Activated CD4-positive, alpha-beta memory T cell treated with anti-CD3 and anti-CD28 coated beads, Interleukin-2, amount 10 ng/mL, durations not matched to agents 7 days and 5 days (primary cell): Measurements from ENCODE around the gene DMAC2. TPM values are rescaled to one million over a fixed set of nuclear protein-coding genes. Genes with fewer than 3 reads are reported as not detected.
"Not testable (repeated sequence)": the region's sequence is repeated elsewhere in the genome, so short reads cannot be mapped to it uniquely, and the experiment has no call there.

Source experiments
- CTCF ChIA-PET: fragments of 350-600 bp; sonication (Branson Sonifier 250); formaldehyde crosslinking; loops from one replicate; lab custom pipeline; 2021; ENCODE audit warnings: antibody characterized with exemption, inconsistent platforms; lab: Charles Lee
- POLR2A ChIA-PET: fragments of 350-600 bp; sonication (Branson Sonifier 250); formaldehyde crosslinking; loops from one replicate; lab custom pipeline; 2021; ENCODE audit warnings: antibody characterized with exemption; lab: Charles Lee
- DNase-seq: peaks from one replicate; pipeline ENCODE4 v3.0.0-alpha.2; 2020
- H3K27ac Mint-ChIP-seq: one replicate; pipeline ENCODE4 v1.8.0; 2021; ENCODE audit warnings: mild to moderate bottlenecking, mixed read lengths
- H3K27me3 Mint-ChIP-seq: one replicate; pipeline ENCODE4 v1.8.0; 2021; ENCODE audit warnings: mixed read lengths
- H3K36me3 Mint-ChIP-seq: one replicate; pipeline ENCODE4 v1.8.0; 2021; ENCODE audit warnings: low read depth, mixed read lengths
- H3K4me1 Mint-ChIP-seq: one replicate; pipeline ENCODE4 v1.8.0; 2021; ENCODE audit warnings: mixed read lengths
- H3K4me3 Mint-ChIP-seq: one replicate; pipeline ENCODE4 v1.8.0; 2021; ENCODE audit warnings: mild to moderate bottlenecking, mixed read lengths
- H3K9me3 Mint-ChIP-seq: one replicate; pipeline ENCODE4 v1.8.0; 2021; ENCODE audit warnings: mixed read lengths
- total RNA-seq, 2 experiments: library from RNA; stranded (reverse); gene quantifications; one replicate each; pipeline ENCODE4 v1.2.3, GENCODE V29; 2021

The DMAC2 gene
- total RNA-seq, 2 experiments from 2014 or later = 36.0 to 38.4 TPM

GRCh38 chr19:41413947-41414346, 25.8 kb downstream of the DMAC2 start:
- DNase-seq = no peak
- Mint-ChIP-seq H3K27me3 (no peaks in the 10 kb centered on the region), H3K27ac (no peak overlapping the region), H3K4me1 (peaks cover 9% of the 10 kb centered on the region), H3K4me3 (no peak overlapping the region), H3K9me3 (no peaks in the 10 kb centered on the region), H3K36me3 (peaks cover 32% of the 10 kb centered on the region)
- ChIA-PET POLR2A (no interaction called here), CTCF (no interaction called here)

DNA sequence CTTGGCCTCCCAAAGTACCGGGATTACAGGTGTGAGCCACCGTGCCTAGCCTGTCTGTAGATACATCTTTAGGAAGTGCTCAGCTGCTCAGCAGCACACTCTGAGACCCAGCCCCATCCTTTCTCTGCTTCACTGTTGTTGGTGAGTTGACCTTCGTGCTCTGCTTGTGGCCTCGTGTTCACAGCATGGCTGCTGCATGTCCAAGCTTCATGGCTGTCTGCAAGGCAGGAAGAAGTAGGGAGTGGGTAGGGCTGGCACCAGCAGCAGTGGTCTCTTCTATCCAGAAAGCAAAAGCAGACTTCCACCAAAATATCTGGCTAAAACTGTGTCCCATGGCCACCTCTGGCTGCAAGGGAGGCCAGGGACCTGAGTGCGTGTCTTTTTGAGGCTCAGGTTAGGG, 26.8 kb downstream of the DMAC2 start:
- POLR2A ChIA-PET = no interaction called here

GRCh38 chr19:41411968-41412265, 27.8 kb downstream of the DMAC2 start:
- H3K27me3 Mint-ChIP-seq = no peaks in the 10 kb centered on the region
- H3K4me3 Mint-ChIP-seq = no peak overlapping the region
- no peak overlapping the region for H3K27ac Mint-ChIP-seq
- peaks cover 24% of the 10 kb centered on the region for H3K36me3 Mint-ChIP-seq
- ChIA-PET POLR2A (no interaction called here), CTCF (no interaction called here)
- no peaks in the 10 kb centered on the region for H3K9me3 Mint-ChIP-seq
- no peak for DNase-seq
- peaks cover 9% of the 10 kb centered on the region for H3K4me1 Mint-ChIP-seq

More for the DNA sequence above, 26.8 kb downstream of the DMAC2 start:
- H3K4me3 Mint-ChIP-seq = no peak overlapping the region
- CTCF ChIA-PET = no interaction called here
- peaks cover 9% of the 10 kb centered on the region for H3K4me1 Mint-ChIP-seq
- no peak overlapping the region for H3K27ac Mint-ChIP-seq
- H3K36me3 Mint-ChIP-seq = peaks cover 28% of the 10 kb centered on the region
- DNase-seq = no peak
- H3K9me3 Mint-ChIP-seq = no peaks in the 10 kb centered on the region
- H3K27me3 Mint-ChIP-seq = no peaks in the 10 kb centered on the region

DNA sequence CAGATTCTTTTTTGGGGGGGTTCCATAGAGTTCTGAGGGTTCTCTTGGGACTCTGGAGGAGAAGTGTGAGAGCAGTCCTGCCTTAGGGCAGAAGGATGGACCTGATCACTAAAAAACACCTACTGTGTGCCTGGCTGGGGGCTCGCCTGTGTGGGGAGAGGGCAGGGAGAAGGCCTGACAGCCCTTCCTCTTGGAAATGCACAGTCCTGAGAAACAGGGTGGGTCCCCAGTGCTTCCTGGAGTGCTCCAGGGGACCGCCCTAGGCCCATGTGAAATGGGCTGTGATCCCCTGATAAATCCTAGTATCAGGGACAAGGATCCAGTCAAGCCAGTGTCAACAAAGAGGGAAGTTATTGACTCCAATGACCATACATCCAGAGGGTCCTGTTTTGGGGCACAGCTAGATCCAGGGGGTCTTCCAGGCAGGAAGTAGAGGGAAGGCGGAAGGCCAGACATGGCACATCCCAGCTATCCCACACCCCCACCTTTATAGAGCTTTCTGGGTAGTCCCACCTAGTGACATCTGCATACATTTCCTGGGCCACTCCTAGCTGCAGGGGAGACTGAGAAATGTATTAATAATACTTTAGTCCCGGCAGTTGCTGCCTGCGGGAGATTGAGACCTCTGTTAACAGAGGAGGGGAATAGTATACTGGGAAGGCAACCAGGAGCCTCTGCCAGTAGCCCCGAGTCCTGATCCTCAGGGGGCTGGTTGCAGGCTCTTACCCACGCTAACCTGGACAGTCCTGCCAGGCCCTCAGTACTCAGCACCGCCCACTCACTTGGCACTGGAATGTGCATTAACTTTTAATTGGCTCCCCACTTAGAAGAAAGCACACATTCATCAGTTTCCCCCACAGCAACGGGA, 28.4 kb downstream of the DMAC2 start:
- Mint-ChIP-seq H3K27me3 (no peaks in the 10 kb centered on the region), H3K4me1 (peaks cover 9% of the 10 kb centered on the region), H3K27ac (no peak overlapping the region), H3K4me3 (no peak overlapping the region), H3K9me3 (no peaks in the 10 kb centered on the region), H3K36me3 (peaks cover 23% of the 10 kb centered on the region)
- ChIA-PET CTCF (no interaction called here), POLR2A (no interaction called here)
- no peak for DNase-seq

- DNase-seq = no peak
- H3K27me3 Mint-ChIP-seq = no peaks in the 10 kb centered on the region
- no peak overlapping the region for H3K27ac Mint-ChIP-seq
- H3K4me3 Mint-ChIP-seq = no peak overlapping the region
- ChIA-PET CTCF (interaction anchor here (0.7 kb wide), 1 partner anchor 39 kb away, joined by 3 read pairs; no protein-coding TSS in a partner anchor), POLR2A (interaction anchor here (1.4 kb wide), 1 partner anchor 28 kb away, joined by 3 read pairs; no protein-coding TSS in a partner anchor)
- peaks cover 22% of the 10 kb centered on the region for H3K36me3 Mint-ChIP-seq
- H3K4me1 Mint-ChIP-seq = peaks cover 9% of the 10 kb centered on the region
- H3K9me3 Mint-ChIP-seq = no peaks in the 10 kb centered on the region
These were observed 29.2 kb downstream of the DMAC2 start for GRCh38 chr19:41410336-41411054.

DNA sequence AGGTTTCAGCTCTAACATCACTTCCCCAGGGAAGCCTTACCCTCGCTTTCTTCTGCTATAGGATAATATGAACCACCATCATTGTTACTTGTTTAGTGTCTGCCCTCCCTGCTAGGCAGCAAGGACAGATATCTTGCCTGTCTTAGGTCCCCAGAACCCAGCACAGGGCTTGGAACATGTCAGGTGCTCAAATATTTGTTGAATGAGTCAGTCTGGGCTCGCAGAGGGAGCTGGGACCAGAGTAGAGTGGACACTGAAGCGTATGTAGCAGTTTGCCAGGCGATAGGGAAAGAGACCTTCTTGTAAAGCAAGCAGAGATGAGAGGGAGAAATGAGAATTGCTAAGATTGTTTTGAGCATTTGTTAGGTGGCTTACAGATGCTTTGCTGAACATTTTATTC, 30.4 kb downstream of the DMAC2 start:
- peaks cover 19% of the 10 kb centered on the region for H3K36me3 Mint-ChIP-seq
- no peak for DNase-seq
- peaks cover 9% of the 10 kb centered on the region for H3K4me1 Mint-ChIP-seq
- no peak overlapping the region for H3K4me3 Mint-ChIP-seq
- CTCF ChIA-PET = no interaction called here
- H3K9me3 Mint-ChIP-seq = no peaks in the 10 kb centered on the region
- H3K27me3 Mint-ChIP-seq = no peaks in the 10 kb centered on the region
- no peak overlapping the region for H3K27ac Mint-ChIP-seq
- POLR2A ChIA-PET = interaction anchor here (1.2 to 1.4 kb wide), 2 partner anchors 11 to 29 kb away, joined by 3 read pairs; no protein-coding TSS in a partner anchor

GRCh38 chr19:41408846-41409245, 30.9 kb downstream of the DMAC2 start:
- not testable (repeated sequence) for H3K27me3 Mint-ChIP-seq, H3K4me3 Mint-ChIP-seq, H3K27ac Mint-ChIP-seq, DNase-seq, H3K4me1 Mint-ChIP-seq, H3K9me3 Mint-ChIP-seq
- peaks cover 16% of the 10 kb centered on the region for H3K36me3 Mint-ChIP-seq
- ChIA-PET CTCF (interaction anchor here (1.6 kb wide), 1 partner anchor 21 kb away, joined by 3 read pairs; no protein-coding TSS in a partner anchor), POLR2A (interaction anchor here (1.2 to 1.4 kb wide), 3 partner anchors 10 to 31 kb away, joined by 3 to 5 read pairs (median 3); partner anchors contain the start of gene DMAC2)

DNA sequence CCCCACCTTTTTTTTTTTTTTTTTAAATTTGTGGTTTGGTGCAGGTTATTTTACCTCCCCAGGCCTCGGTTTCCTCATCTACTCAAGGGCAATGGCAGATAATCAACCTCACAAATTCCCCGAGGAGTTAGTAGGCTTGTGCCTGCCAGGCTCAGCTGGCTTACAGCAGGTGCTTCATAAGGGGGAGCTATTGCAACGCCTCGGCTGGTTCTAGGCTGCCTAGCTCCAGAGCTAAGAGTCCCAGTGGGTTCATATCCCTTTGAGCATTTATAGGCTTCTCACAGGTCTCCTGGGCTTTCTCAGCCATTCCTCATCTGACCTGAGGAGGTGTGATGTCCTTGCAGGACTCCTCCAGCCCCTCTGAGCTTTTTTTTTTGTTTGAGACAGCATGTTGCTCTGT, 31.5 kb downstream of the DMAC2 start:
- CTCF ChIA-PET = interaction anchor here (1.6 kb wide), 1 partner anchor 22 kb away, joined by 3 read pairs; no protein-coding TSS in a partner anchor
- Mint-ChIP-seq H3K4me3 (no peak overlapping the region), H3K27ac (no peak overlapping the region), H3K9me3 (no peaks in the 10 kb centered on the region), H3K36me3 (peaks cover 10% of the 10 kb centered on the region), H3K27me3 (no peaks in the 10 kb centered on the region), H3K4me1 (peaks cover 9% of the 10 kb centered on the region)
- POLR2A ChIA-PET = interaction anchor here (1.4 kb wide), 1 partner anchor 31 kb away, joined by 5 read pairs; the partner anchor contains the start of gene DMAC2
- DNase-seq = no peak

DNA sequence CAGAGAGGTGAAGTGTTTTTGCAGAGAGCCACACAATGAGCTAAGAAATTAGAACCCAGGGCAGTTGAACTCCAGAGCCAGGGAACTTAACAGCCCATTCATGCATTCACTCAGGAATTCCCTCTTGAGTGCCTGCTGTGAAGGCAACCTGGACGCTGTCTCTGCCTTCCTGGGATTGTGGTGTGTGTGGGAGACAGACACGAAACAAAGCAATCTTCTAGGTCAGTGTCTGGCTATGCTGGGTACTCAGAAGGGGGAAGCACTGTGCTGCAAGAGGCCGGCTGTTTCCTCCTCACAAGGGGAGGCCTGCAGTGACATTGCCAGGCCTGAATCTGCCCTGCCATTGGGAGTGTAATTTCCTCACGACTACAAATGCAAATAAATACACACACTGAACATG, 32.4 kb downstream of the DMAC2 start:
- POLR2A ChIA-PET = interaction anchor here (1.4 kb wide), 1 partner anchor 32 kb away, joined by 5 read pairs; the partner anchor contains the start of gene DMAC2
- H3K36me3 Mint-ChIP-seq = peaks cover 7% of the 10 kb centered on the region
- DNase-seq = no peak
- CTCF ChIA-PET = interaction anchor here (1.2 kb wide), 1 partner anchor 163 kb away, joined by 3 read pairs; no protein-coding TSS in a partner anchor
- H3K27me3 Mint-ChIP-seq = no peaks in the 10 kb centered on the region
- H3K4me1 Mint-ChIP-seq = peaks cover 9% of the 10 kb centered on the region
- no peak overlapping the region for H3K27ac Mint-ChIP-seq
- H3K9me3 Mint-ChIP-seq = no peaks in the 10 kb centered on the region
- H3K4me3 Mint-ChIP-seq = no peak overlapping the region

DNA sequence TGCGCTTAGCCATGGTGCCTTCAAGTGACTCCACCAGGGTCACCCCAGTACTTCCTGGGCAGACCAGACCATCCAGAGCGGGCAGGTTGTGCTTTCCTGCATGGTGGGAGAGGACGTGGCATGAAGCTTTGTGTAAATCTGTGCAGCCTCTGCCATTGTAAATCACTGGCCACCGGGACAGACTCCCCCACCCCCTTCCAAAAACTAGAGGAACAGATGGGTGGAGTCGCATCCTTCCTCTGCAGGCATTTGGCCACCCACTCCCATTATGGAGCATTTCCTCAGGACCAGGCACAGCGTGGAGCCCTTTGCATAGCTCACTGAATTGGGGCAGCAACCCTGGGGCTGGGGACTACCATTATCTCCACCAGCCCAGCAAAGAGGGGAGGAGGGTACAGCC, 33.9 kb downstream of the DMAC2 start:
- CTCF ChIA-PET = interaction anchor here (1.2 kb wide), 1 partner anchor 33 kb away, joined by 4 read pairs; no protein-coding TSS in a partner anchor
- H3K4me3 Mint-ChIP-seq = no peak overlapping the region
- peaks cover 11% of the 10 kb centered on the region for H3K4me1 Mint-ChIP-seq
- peaks cover 7% of the 10 kb centered on the region for H3K36me3 Mint-ChIP-seq
- no peaks in the 10 kb centered on the region for H3K9me3 Mint-ChIP-seq
- no peak for DNase-seq
- POLR2A ChIA-PET = interaction anchor here (1.5 kb wide), 1 partner anchor 7 kb away, joined by 3 read pairs; no protein-coding TSS in a partner anchor
- H3K27me3 Mint-ChIP-seq = no peaks in the 10 kb centered on the region
- no peak overlapping the region for H3K27ac Mint-ChIP-seq

DNA sequence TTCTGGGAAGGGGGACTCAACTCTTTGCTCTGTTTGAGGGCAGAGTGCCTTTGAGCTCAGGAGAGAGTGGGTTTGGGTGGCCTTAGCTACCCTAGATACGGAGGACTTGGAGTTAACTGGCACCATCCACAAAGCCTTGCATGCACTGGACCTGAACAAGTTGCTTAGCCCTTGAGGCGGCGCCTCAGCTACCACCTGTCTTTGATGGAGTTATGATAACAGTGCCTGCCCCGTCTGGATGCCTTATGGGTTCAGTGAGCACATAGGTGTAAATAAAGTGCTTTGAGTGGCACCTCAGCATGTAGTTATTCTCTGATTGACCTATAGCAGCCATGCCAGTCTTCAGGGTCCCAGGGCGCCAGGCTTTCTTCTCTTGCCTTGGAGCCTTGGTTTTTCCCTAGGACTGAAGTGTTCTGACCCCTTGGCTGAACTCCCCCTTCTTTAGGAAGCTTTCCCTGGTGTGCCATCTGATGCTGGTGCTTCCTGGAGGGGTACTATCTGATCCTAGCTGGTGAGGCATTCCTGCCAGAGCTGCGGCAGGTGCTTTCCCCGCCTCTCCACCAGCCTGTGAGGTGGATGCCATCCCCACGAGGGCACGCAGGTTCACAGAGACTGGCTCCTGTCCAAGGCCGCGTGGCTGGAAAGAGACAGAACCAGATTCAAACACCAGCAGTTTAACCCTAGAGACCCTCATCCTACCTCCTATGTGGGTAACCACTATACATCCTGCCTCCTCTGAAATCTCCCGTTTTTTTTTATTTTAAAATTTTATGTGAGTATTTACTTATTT, 36.3 kb downstream of the DMAC2 start:
- Mint-ChIP-seq H3K27ac (no peak overlapping the region), H3K9me3 (no peaks in the 10 kb centered on the region), H3K4me1 (peaks cover 15% of the 10 kb centered on the region), H3K4me3 (no peak overlapping the region), H3K27me3 (no peaks in the 10 kb centered on the region), H3K36me3 (peaks cover 4% of the 10 kb centered on the region)
- no peak for DNase-seq
- CTCF ChIA-PET = no interaction called here
- POLR2A ChIA-PET = no interaction called here

- no peak for DNase-seq
- H3K4me3 Mint-ChIP-seq = no peak overlapping the region
- peaks cover 4% of the 10 kb centered on the region for H3K36me3 Mint-ChIP-seq
- H3K9me3 Mint-ChIP-seq = no peaks in the 10 kb centered on the region
- POLR2A ChIA-PET = no interaction called here
- H3K27ac Mint-ChIP-seq = no peak overlapping the region
- H3K4me1 Mint-ChIP-seq = peaks cover 25% of the 10 kb centered on the region
- no peaks in the 10 kb centered on the region for H3K27me3 Mint-ChIP-seq
- CTCF ChIA-PET = no interaction called here
These were observed 37.7 kb downstream of the DMAC2 start for GRCh38 chr19:41402010-41402409.
